H1 (cell line): Measurements from ENCODE around the gene ST3GAL3. TPM values are rescaled to one million over a fixed set of nuclear protein-coding genes. Genes with fewer than 3 reads are reported as not detected.

Experiments used
- CTCF ChIA-PET: fragments of 300-600 bp; sonication (Branson Sonifier 250); formaldehyde crosslinking; loops from one replicate; lab custom pipeline; 2021; ENCODE audit not compliant: partially characterized antibody; lab: Charles Lee
- POLR2A ChIA-PET: fragments of 300-600 bp; sonication (Branson Sonifier 250); formaldehyde crosslinking; loops from one replicate; lab custom pipeline; 2021; ENCODE audit warnings: inconsistent platforms; ENCODE audit not compliant: partially characterized antibody; lab: Charles Lee
- DNase-seq, 2 experiments: peaks; one replicate each; pipeline versions ENCODE4 v3.0.0 to v3.0.0-alpha.2; 2010 to 2022; ENCODE audit warnings: low spot score in 2 of 2, low read depth in 1 of 2, mixed read lengths in 1 of 2
- FAIRE-seq: peaks from 2 replicates; lab custom pipeline; 2011; peaks lifted over from hg19 to GRCh38; lab: Jason Lieb, UNC
- H2AFZ ChIP-seq: 2 replicates; pipeline ENCODE4 v1.8.1; 2012; ENCODE audit warnings: low read length, inconsistent platforms
- H2AK5ac ChIP-seq: 2 replicates; pipeline ENCODE4 v1.6.1; 2013; ENCODE audit warnings: low read depth, low read length
- H2BK120ac ChIP-seq: replicated peaks from 2 replicates; pipeline ENCODE3; 2013; ENCODE audit warnings: low read depth, low read length, inconsistent platforms
- H2BK12ac ChIP-seq: 2 replicates; pipeline ENCODE4 v1.6.1; 2013; ENCODE audit warnings: low read depth, low read length
- H2BK15ac ChIP-seq: 2 replicates; pipeline ENCODE4 v1.6.1; 2013; ENCODE audit warnings: low read length
- H2BK20ac ChIP-seq: 2 replicates; pipeline ENCODE4 v1.6.1; 2013; ENCODE audit warnings: low read length
- H2BK5ac ChIP-seq: 2 replicates; pipeline ENCODE4 v1.6.1; 2013; ENCODE audit warnings: low read depth, low read length
- H3K14ac ChIP-seq: 2 replicates; pipeline ENCODE4 v1.6.1; 2013; ENCODE audit warnings: inconsistent platforms; ENCODE audit not compliant: insufficient read length
- H3K18ac ChIP-seq: 2 replicates; pipeline ENCODE4 v1.6.1; 2013; ENCODE audit warnings: low read length; ENCODE audit errors: extremely low read depth
- H3K23ac ChIP-seq: 2 replicates; pipeline ENCODE4 v1.6.1; 2013; ENCODE audit warnings: inconsistent platforms; ENCODE audit not compliant: insufficient read length
- H3K23me2 ChIP-seq: 2 replicates; pipeline ENCODE4 v1.6.1; 2013; ENCODE audit warnings: low read depth, low read length
- H3K27ac ChIP-seq: 2 replicates; pipeline ENCODE4 v1.6.1; 2011; ENCODE audit warnings: low read depth, low read length, inconsistent platforms
- H3K27me3 ChIP-seq, 4 experiments: replicated peaks in 1 of 4; 1 replicate in 1 of 4; 2 replicates in 3 of 4; pipeline versions ENCODE4 v1.6.1 to v1.8.1; 2011 to 2013; ENCODE audit warnings: low read length in 3 of 4, mild to moderate bottlenecking in 3 of 4, inconsistent platforms in 2 of 4, mixed read lengths in 2 of 4, moderate library complexity in 1 of 4; ENCODE audit not compliant: control insufficient read depth in 3 of 4, insufficient read depth in 3 of 4; ENCODE audit errors: extremely low read depth in 1 of 4
- H3K36me3 ChIP-seq, 4 experiments: 2 replicates each; pipeline versions ENCODE4 v1.6.1 to v1.8.1; 2011 to 2013; ENCODE audit warnings: mild to moderate bottlenecking in 4 of 4, low read length in 3 of 4, moderate library complexity in 2 of 4, control low read depth in 1 of 4, inconsistent platforms in 1 of 4; ENCODE audit not compliant: insufficient read depth in 4 of 4, control insufficient read depth in 2 of 4
- H3K4ac ChIP-seq: replicated peaks from 2 replicates; pipeline ENCODE3; 2013; ENCODE audit warnings: low read length, low read depth, mixed read lengths, inconsistent platforms; ENCODE audit not compliant: insufficient read length
- H3K4me1 ChIP-seq, 4 experiments: replicated peaks in 1 of 4; 1 replicate in 1 of 4; 2 replicates in 3 of 4; pipeline versions ENCODE4 v1.6.1 to v1.8.1; 2011 to 2013; ENCODE audit warnings: low read length in 3 of 4, inconsistent platforms in 2 of 4, mixed read lengths in 1 of 4; ENCODE audit not compliant: insufficient read depth in 4 of 4, control insufficient read depth in 3 of 4
- H3K4me2 ChIP-seq, 2 experiments: 2 replicates each; pipeline versions ENCODE4 v1.6.1 to v1.8.1; 2011 to 2013; ENCODE audit warnings: low read depth in 2 of 2, low read length in 2 of 2, control low read depth in 1 of 2, inconsistent platforms in 1 of 2, mild to moderate bottlenecking in 1 of 2; ENCODE audit not compliant: insufficient read depth in 1 of 2
- H3K4me3 ChIP-seq, 4 experiments: fragments of 200-600, 300-600 bp in 1 of 4; sonication (generic), shearing (Covaris generic), sonication (Bioruptor Twin) in 1 of 4; 2 replicates each; pipeline versions ENCODE4 v1.5.1 to v1.8.1; 2011 to 2016; ENCODE audit warnings: low read length in 4 of 4, low read depth in 3 of 4, control low read depth in 2 of 4, inconsistent platforms in 2 of 4, mild to moderate bottlenecking in 2 of 4, mixed read lengths in 1 of 4, moderate library complexity in 1 of 4; ENCODE audit not compliant: insufficient read depth in 2 of 4; ENCODE audit errors: extremely low read depth in 1 of 4
- H3K56ac ChIP-seq: replicated peaks from 2 replicates; pipeline ENCODE3; 2013; ENCODE audit warnings: low read depth, mild to moderate bottlenecking, mixed read lengths, low read length, inconsistent platforms; ENCODE audit not compliant: insufficient read length
- H3K79me1 ChIP-seq: 2 replicates; pipeline ENCODE4 v1.6.1; 2013; ENCODE audit warnings: low read depth, low read length, control low read depth
- H3K79me2 ChIP-seq, 2 experiments: 2 replicates each; pipeline versions ENCODE4 v1.6.1 to v1.8.1; 2012 to 2013; ENCODE audit warnings: low read length in 2 of 2, mild to moderate bottlenecking in 2 of 2, inconsistent platforms in 1 of 2; ENCODE audit not compliant: insufficient read depth in 2 of 2, control insufficient read depth in 1 of 2
- H3K9ac ChIP-seq, 4 experiments: replicated peaks in 1 of 4; 1 replicate in 1 of 4; 2 replicates in 3 of 4; pipeline versions ENCODE4 v1.6.1 to v1.8.1; 2011 to 2013; ENCODE audit warnings: low read depth in 3 of 4, low read length in 3 of 4, control low read depth in 2 of 4, mild to moderate bottlenecking in 2 of 4, moderate library complexity in 2 of 4, inconsistent platforms in 1 of 4; ENCODE audit errors: extremely low read depth in 1 of 4
- H3K9me3 ChIP-seq, 2 experiments: 2 replicates each; pipeline versions ENCODE4 v1.6.1 to v1.8.1; 2012 to 2013; ENCODE audit warnings: mild to moderate bottlenecking in 2 of 2, moderate library complexity in 2 of 2, control low read depth in 1 of 2, inconsistent platforms in 1 of 2, low read depth in 1 of 2, low read length in 1 of 2, mixed read lengths in 1 of 2; ENCODE audit not compliant: insufficient read depth in 2 of 2
- H4K20me1 ChIP-seq, 2 experiments: replicated peaks in 1 of 2; 2 replicates each; pipeline versions ENCODE3 to v1.8.1; 2011 to 2013; ENCODE audit warnings: inconsistent platforms in 2 of 2, low read length in 2 of 2, mild to moderate bottlenecking in 1 of 2; ENCODE audit not compliant: insufficient read depth in 2 of 2, control insufficient read depth in 1 of 2
- H4K5ac ChIP-seq: 2 replicates; pipeline ENCODE4 v1.6.1; 2013; ENCODE audit warnings: low read length, low read depth, mixed read lengths, inconsistent platforms; ENCODE audit not compliant: insufficient read length
- H4K8ac ChIP-seq: 2 replicates; pipeline ENCODE4 v1.8.0; 2013; ENCODE audit warnings: mild to moderate bottlenecking, moderate library complexity, low read length, inconsistent platforms; ENCODE audit not compliant: insufficient read depth; ENCODE audit errors: extremely low read depth
- H4K91ac ChIP-seq: replicated peaks from 2 replicates; pipeline ENCODE3; 2013; ENCODE audit warnings: low read length, mixed read lengths, inconsistent platforms; ENCODE audit not compliant: insufficient read length
- CREB1 ChIP-seq: IDR thresholded peaks from 2 replicates; pipeline ENCODE4 v1.6.1; 2012; ENCODE audit warnings: inconsistent platforms
- SIX5 ChIP-seq: IDR thresholded peaks from 2 replicates; pipeline ENCODE4 v1.6.1; 2011; ENCODE audit warnings: mild to moderate bottlenecking, low read depth, low read length
- TBP ChIP-seq: IDR thresholded peaks from 2 replicates; pipeline ENCODE4 v1.6.1; 2011; ENCODE audit warnings: low read depth, low read length, improper control_type of control experiment
- TEAD4 ChIP-seq: IDR thresholded peaks from 2 replicates; pipeline ENCODE4 v1.6.1; 2012; ENCODE audit warnings: low read depth, low read length, inconsistent platforms, mixed read lengths
- USF2 ChIP-seq: IDR thresholded peaks from 2 replicates; pipeline ENCODE4 v1.6.1; 2011; ENCODE audit warnings: low read length, improper control_type of control experiment
- WGBS, 2 experiments: shearing (Covaris generic) in 1 of 2; methylation state at CpG; one replicate each; pipeline versions ENCODE4 v1.1.6 to v1.1.7; 2013 to 2015; ENCODE audit warnings: low lambda C conversion rate in 2 of 2, mixed read lengths in 2 of 2, inconsistent platforms in 1 of 2, low coverage in 1 of 2, missing lambda C conversion rate in 1 of 2; ENCODE audit not compliant: insufficient replicate concordance in 2 of 2, insufficient coverage in 1 of 2, insufficient read length in 1 of 2; ENCODE audit errors: extremely low coverage in 1 of 2, missing lambda C conversion rate in 1 of 2; 5-methylcytosine and 5-hydroxymethylcytosine counted together
- polyA plus RNA-seq, 7 experiments: library from polyadenylated mRNA; depleted of rRNA in 3 of 7; stranded (reverse) in 5 of 7; unstranded in 2 of 7; fragments of >200 nt in 5 of 7; fragments of 200-250 nt in 2 of 7; gene quantifications; 1 replicate in 5 of 7; 2 replicates in 1 of 7; 4 replicates in 1 of 7; pipeline versions ENCODE4 v1.2.1 to v1.2.3, GENCODE V29; 2011 to 2013; ENCODE audit warnings: missing spikeins in 2 of 7, mixed read lengths in 2 of 7
- total RNA-seq: library from RNA; stranded (reverse); fragmentation: NEBNext Ultra II Directional; extraction: Animal tissue kit (Norgen Biotek cat#: 25700); gene quantifications from 2 replicates; pipeline ENCODE4 v1.2.1, GENCODE V29; 2021

The ST3GAL3 gene
- total and polyA plus RNA-seq, 2 of the 8 experiments (the other 6 are each of a cell fraction or from before 2014, with no cell fraction given): 6.8 to 7.0 TPM

GRCh38 chr1:43877101-43877500 lies 169.8 kb downstream of the ST3GAL3 start:
- Histone ChIP-seq H2BK5ac (no peak overlapping the region), H3K56ac (no peak overlapping the region), H2BK20ac (no peak overlapping the region), H3K27me3 (no peaks in the 10 kb centered on the region; a peak in 1 of 7 replicates), H3K79me2 (no peaks in the 10 kb centered on the region), H2BK120ac (no peak overlapping the region), H2AFZ (no peak overlapping the region), H3K79me1 (no peaks in the 10 kb centered on the region; the same call in 1 of the 2 replicates), H2BK12ac (no peak overlapping the region), H3K4me3 (no peak overlapping the region), H3K14ac (no peak overlapping the region), H3K18ac (no peak overlapping the region), H3K4ac (no peak overlapping the region), H4K5ac (no peak overlapping the region), H4K8ac (no peak overlapping the region), H3K9ac (no peak overlapping the region), H3K23ac (no peak overlapping the region), H4K91ac (no peak overlapping the region), H3K9me3 (no peaks in the 10 kb centered on the region), H3K27ac (no peak overlapping the region), H4K20me1 (no peaks in the 10 kb centered on the region), H3K4me1 (peaks cover 0 to 8% (median 7%) of the 10 kb centered on the region in 4 experiments; a peak in 6 of 7 replicates), H3K23me2 (no peaks in the 10 kb centered on the region), H2BK15ac (no peak overlapping the region), H2AK5ac (no peak overlapping the region), H3K36me3 (no peaks in the 10 kb centered on the region), H3K4me2 (no peak overlapping the region)
- CTCF ChIA-PET: interaction anchor here (1.3 to 2.9 kb wide), 5 partner anchors 16 to 113 kb away, joined by 3 to 9 read pairs (median 6); partner anchors contain the start of gene IPO13
- DNase-seq (no peak), FAIRE-seq (no peak)
- 91% methylated on average over 2 of the region's 2 CpGs; no CpG with 5 or more reads in 1 of the 2 experiments for WGBS, 2 experiments
- POLR2A ChIA-PET: interaction anchor here (0.8 kb wide), 1 partner anchor 35 kb away, joined by 3 read pairs; no protein-coding TSS in a partner anchor
- no peak for TF ChIP-seq USF2
- no peak for TF ChIP-seq SIX5
- TF ChIP-seq TBP: no peak
- TF ChIP-seq CREB1: no peak
- TF ChIP-seq TEAD4: no peak
